ENCODE results near the gene TREML1.

DNA sequence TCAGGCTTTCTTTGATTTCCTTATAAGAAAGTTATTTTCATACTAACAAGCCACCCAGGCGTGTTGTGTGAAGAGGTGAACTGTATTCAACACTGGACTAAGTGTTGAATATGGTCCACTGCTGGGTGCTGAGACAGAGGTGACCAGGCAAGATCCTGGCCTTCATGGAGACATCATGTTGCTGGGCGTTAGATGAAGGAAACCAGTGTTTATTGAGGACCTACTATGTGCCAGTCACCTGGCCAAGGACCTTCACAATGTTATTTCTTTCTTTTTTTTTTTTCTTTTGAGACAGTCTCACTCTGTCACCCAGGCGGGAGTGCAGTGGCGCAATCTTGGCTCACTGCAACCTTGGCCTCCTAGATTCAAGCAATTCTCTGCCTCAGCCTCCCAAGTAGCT is 1.9 kb upstream of the TREML1 start:
- TF ChIP-seq, protein P1, sequence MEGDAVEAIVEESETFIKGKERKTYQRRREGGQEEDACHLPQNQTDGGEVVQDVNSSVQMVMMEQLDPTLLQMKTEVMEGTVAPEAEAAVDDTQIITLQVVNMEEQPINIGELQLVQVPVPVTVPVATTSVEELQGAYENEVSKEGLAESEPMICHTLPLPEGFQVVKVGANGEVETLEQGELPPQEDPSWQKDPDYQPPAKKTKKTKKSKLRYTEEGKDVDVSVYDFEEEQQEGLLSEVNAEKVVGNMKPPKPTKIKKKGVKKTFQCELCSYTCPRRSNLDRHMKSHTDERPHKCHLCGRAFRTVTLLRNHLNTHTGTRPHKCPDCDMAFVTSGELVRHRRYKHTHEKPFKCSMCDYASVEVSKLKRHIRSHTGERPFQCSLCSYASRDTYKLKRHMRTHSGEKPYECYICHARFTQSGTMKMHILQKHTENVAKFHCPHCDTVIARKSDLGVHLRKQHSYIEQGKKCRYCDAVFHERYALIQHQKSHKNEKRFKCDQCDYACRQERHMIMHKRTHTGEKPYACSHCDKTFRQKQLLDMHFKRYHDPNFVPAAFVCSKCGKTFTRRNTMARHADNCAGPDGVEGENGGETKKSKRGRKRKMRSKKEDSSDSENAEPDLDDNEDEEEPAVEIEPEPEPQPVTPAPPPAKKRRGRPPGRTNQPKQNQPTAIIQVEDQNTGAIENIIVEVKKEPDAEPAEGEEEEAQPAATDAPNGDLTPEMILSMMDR (conservative IDR thresholded peaks at IDR 0.05) = no peak
- no peak for TF ChIP-seq ZFX (IDR thresholded peaks at IDR 0.05)
